ENCODE measurements around the gene ERRFI1.
"Not testable (repeated sequence)": the region's sequence is repeated elsewhere in the genome, so short reads cannot be mapped to it uniquely, and the experiment has no call there.

ERRFI1 gene

DNA sequence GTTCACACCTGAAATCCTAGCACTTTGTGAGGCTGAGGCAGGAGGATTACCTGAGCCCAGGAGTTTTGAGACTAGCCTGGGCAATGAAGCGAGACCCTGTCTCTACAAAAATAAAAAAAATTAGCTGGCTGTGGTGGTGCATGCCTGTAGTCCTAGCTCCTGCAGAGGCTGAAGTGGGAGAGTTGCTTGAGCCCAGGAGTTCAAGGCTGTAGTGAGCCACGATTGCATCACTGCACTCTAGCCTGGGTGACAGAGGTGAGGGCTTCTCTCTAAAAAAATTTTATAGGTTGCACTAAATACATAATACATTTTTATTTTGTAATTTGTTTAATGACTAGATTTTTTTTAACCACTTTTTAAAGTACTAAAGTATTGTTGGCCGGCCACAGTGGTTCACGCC is 58.5 kb downstream of the ERRFI1 start:
- Histone ChIP-seq H3K9ac (ENCODE audit: insufficient read length) (no peak overlapping the region), H3K4me3 (no peak overlapping the region), H3K36me3 (ENCODE audit: insufficient read depth, low read length) (peaks cover 90% of the 10 kb centered on the region), H3K9me3 (ENCODE audit: low read depth, low read length) (no peaks in the 10 kb centered on the region), H3K27ac (no peak overlapping the region)
- TF ChIP-seq EZH2 (IDR thresholded peaks at IDR 0.05) = no peak
- TF ChIP-seq FOXP2 (optimal IDR thresholded peaks at IDR 0.05; ENCODE audit: control extremely low read depth, extremely low read length, insufficient read depth) = no peak
- no peak for TF ChIP-seq POLR2AphosphoS5 (IDR thresholded peaks at IDR 0.05; ENCODE audit: borderline replicate concordance, low read depth, low read length)
- no peak for DNase-seq (ENCODE audit: low read depth, low spot score)

- no peaks in the 10 kb centered on the region for H3K9me3 ChIP-seq (ENCODE audit: low read depth, low read length)
- peaks cover 85% of the 10 kb centered on the region for H3K36me3 ChIP-seq (ENCODE audit: insufficient read depth, low read length)
- no peak for TF ChIP-seq FOXP2 (optimal IDR thresholded peaks at IDR 0.05; ENCODE audit: control extremely low read depth, extremely low read length, insufficient read depth)
- no peak for TF ChIP-seq POLR2AphosphoS5 (IDR thresholded peaks at IDR 0.05; ENCODE audit: borderline replicate concordance, low read depth, low read length)
- TF ChIP-seq EZH2 (IDR thresholded peaks at IDR 0.05) = no peak
- no peak overlapping the region for H3K9ac ChIP-seq (ENCODE audit: insufficient read length)
- H3K4me3 ChIP-seq = no peak overlapping the region
- H3K27ac ChIP-seq = no peak overlapping the region
- DNase-seq (ENCODE audit: low read depth, low spot score) = no peak
Observed at GRCh38 chr1:7967196-7967595, 58.9 kb downstream of the ERRFI1 start.

DNA sequence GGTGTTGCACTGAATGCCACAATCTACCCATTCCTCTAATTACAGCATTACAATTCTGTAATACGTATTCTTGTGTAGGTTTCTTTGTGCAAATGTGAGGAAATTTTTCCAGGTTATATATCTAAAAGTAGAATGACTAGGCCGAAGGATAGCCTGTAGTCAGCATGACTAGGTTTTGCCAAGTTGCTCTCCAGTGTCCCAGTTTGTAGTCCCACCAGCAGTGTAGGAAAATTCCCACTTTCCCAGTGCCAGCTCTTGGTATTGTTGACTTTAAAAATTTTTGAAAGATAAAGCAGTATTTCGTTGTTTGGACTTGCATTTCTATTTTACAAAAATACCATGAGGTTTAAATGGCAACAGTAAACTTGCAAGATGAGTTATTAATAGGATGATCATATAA is 61.6 kb downstream of the ERRFI1 start:
- H3K4me3 ChIP-seq = no peak overlapping the region
- H3K36me3 ChIP-seq (ENCODE audit: insufficient read depth, low read length) = peaks cover 60% of the 10 kb centered on the region
- H3K9ac ChIP-seq (ENCODE audit: insufficient read length) = no peak overlapping the region
- TF ChIP-seq POLR2AphosphoS5 (IDR thresholded peaks at IDR 0.05; ENCODE audit: borderline replicate concordance, low read depth, low read length) (no peak), EZH2 (IDR thresholded peaks at IDR 0.05) (no peak), FOXP2 (optimal IDR thresholded peaks at IDR 0.05; ENCODE audit: control extremely low read depth, extremely low read length, insufficient read depth) (no peak)
- no peaks in the 10 kb centered on the region for H3K9me3 ChIP-seq (ENCODE audit: low read depth, low read length)
- DNase-seq (ENCODE audit: low read depth, low spot score) = no peak
- H3K27ac ChIP-seq = no peak overlapping the region

DNA sequence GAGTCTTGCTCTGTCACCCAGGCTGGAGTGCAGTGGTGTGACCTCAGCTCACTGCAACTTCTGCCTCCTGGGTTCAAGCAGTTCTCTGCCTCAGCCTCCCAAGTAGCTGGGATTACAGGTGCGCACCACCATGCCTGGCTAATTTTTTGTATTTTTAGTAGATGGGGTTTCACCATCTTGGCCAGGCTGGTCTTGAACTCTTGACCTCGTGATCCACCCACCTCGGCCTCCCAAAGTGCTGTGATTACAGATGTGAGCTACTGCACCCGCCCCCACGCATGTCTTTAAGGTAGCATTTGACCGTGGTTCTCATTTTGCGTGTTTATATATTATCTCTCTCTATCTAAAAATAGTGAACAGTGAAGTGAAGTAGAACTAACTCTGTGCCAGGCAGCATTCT is 62.3 kb downstream of the ERRFI1 start:
- H3K4me3 ChIP-seq = not testable (repeated sequence)

DNA sequence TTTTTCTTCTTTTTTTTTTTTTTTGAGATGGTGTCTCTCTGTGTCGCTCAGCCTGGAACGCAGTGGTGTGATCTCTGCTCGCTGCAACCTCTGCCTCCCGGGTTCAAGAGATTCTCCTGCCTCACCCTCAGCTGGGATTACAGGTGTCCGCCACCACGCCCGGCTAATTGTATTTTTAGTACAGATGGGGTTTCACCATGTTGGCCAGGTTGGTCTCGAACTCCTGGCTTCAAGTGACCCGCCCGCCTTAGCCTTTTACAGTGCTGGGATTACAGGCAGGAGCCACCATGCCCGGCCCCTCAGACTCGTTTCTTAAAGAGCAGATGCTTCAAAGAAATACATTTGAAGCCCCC is 62.8 kb downstream of the ERRFI1 start:
- H3K9ac ChIP-seq (ENCODE audit: insufficient read length); DNase-seq (ENCODE audit: low read depth, low spot score); H3K27ac ChIP-seq; H3K4me3 ChIP-seq; H3K9me3 ChIP-seq (ENCODE audit: low read depth, low read length): not testable (repeated sequence)
- peaks cover 49% of the 10 kb centered on the region for H3K36me3 ChIP-seq (ENCODE audit: insufficient read depth, low read length)

More for the DNA sequence above, 62.3 kb downstream of the ERRFI1 start:
- H3K27ac ChIP-seq; H3K9me3 ChIP-seq (ENCODE audit: low read depth, low read length); DNase-seq (ENCODE audit: low read depth, low spot score); H3K9ac ChIP-seq (ENCODE audit: insufficient read length): not testable (repeated sequence)
- peaks cover 54% of the 10 kb centered on the region for H3K36me3 ChIP-seq (ENCODE audit: insufficient read depth, low read length)

- H3K9me3 ChIP-seq (ENCODE audit: low read depth, low read length) = no peaks in the 10 kb centered on the region
- no peak overlapping the region for H3K27ac ChIP-seq
- no peak for DNase-seq (ENCODE audit: low read depth, low spot score)
- peak overlapping the region; percentile 98 for H3K9ac ChIP-seq (ENCODE audit: insufficient read length)
- peaks cover 49% of the 10 kb centered on the region for H3K36me3 ChIP-seq (ENCODE audit: insufficient read depth, low read length)
- peak overlapping the region; percentile 96 for H3K4me3 ChIP-seq
- TF ChIP-seq POLR2AphosphoS5 (IDR thresholded peaks at IDR 0.05; ENCODE audit: borderline replicate concordance, low read depth, low read length) (no peak), EZH2 (IDR thresholded peaks at IDR 0.05) (no peak), FOXP2 (optimal IDR thresholded peaks at IDR 0.05; ENCODE audit: control extremely low read depth, extremely low read length, insufficient read depth) (no peak)
Observed at GRCh38 chr1:7962636-7963377, 63.3 kb downstream of the ERRFI1 start.

GRCh38 chr1:7962014-7962335 is 64.1 kb downstream of the ERRFI1 start:
- no peaks in the 10 kb centered on the region for H3K9me3 ChIP-seq (ENCODE audit: low read depth, low read length)
- no peak for DNase-seq (ENCODE audit: low read depth, low spot score)
- H3K9ac ChIP-seq (ENCODE audit: insufficient read length) = peak overlapping the region; percentile 98
- peak overlapping the region; percentile 96 for H3K4me3 ChIP-seq
- H3K36me3 ChIP-seq (ENCODE audit: insufficient read depth, low read length) = peaks cover 41% of the 10 kb centered on the region
- H3K27ac ChIP-seq = peak overlapping the region; percentile 58; the same call in 1 of the 2 replicates
- TF ChIP-seq FOXP2 (optimal IDR thresholded peaks at IDR 0.05; ENCODE audit: control extremely low read depth, extremely low read length, insufficient read depth) = no peak
- no peak for TF ChIP-seq EZH2 (IDR thresholded peaks at IDR 0.05)
- TF ChIP-seq POLR2AphosphoS5 (IDR thresholded peaks at IDR 0.05; ENCODE audit: borderline replicate concordance, low read depth, low read length) = no peak
